HL-60 (cell line): Measurements from ENCODE around the gene CSRNP2.

Experiments
- DNase-seq, 2 experiments: peaks; one replicate each; pipeline ENCODE4 v3.0.0-alpha.2; 2010 to 2020; ENCODE audit warnings: low read depth in 1 of 2, low spot score in 1 of 2
- H3K27ac ChIP-seq: fragments of 250-450 bp; sonication (Bioruptor Pico); replicated peaks from 2 replicates; pipeline ENCODE4 v1.5.1; 2020; ENCODE audit warnings: mild to moderate bottlenecking, moderate library complexity
- H3K27me3 ChIP-seq: fragments of 250-450 bp; sonication (Bioruptor Pico); 2 replicates; pipeline ENCODE4 v1.5.1; 2021; ENCODE audit warnings: mild to moderate bottlenecking, moderate library complexity; ENCODE audit not compliant: insufficient read depth, poor library complexity, severe bottlenecking
- H3K4me3 ChIP-seq: replicated peaks from 2 replicates; pipeline ENCODE4 v1.5.1; 2011; ENCODE audit warnings: mild to moderate bottlenecking, control low read depth, low read length; ENCODE audit not compliant: insufficient read depth
- GABPA ChIP-seq: IDR thresholded peaks from 2 replicates; pipeline ENCODE4 v1.6.1; 2012; ENCODE audit warnings: low read depth
- POLR2AphosphoS5 ChIP-seq: IDR thresholded peaks from 2 replicates; pipeline ENCODE4 v1.6.1; 2012; ENCODE audit warnings: low read depth
- SPI1 ChIP-seq: IDR thresholded peaks from 2 replicates; pipeline ENCODE4 v1.6.1; 2012; ENCODE audit warnings: low read depth, mild to moderate bottlenecking, borderline replicate concordance
- TF ChIP-seq, protein P1 (sequence below): IDR thresholded peaks from 2 replicates; pipeline ENCODE4 v1.6.1; 2012; ENCODE audit warnings: low read depth; ENCODE audit not compliant: insufficient replicate concordance
- TF ChIP-seq, protein P2 (sequence below): IDR thresholded peaks from one replicate; pipeline ENCODE4 v1.5.1; 2011; ENCODE audit warnings: low read length, control low read depth, inconsistent platforms; ENCODE audit not compliant: insufficient read depth

CSRNP2 gene

DNA sequence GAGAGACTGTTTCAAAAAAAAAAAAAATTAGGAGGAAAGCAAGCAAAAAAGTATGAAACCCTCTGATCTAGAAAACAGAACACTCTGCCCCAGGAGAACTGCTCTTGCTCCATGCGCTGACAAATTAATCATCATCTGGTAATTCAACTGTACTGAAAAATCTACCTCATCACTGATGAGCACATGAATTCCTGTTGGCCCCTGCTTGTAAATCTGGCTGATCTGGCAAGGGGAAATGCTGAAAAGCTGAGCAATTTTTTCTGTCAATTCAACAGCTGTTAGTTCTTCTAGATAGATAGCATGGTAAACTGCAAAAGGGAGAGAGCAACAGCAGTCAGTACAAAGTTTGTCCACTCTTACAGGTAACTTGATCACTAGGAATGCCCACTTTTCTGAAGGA is 15.2 kb upstream of the CSRNP2 start:
- DNase-seq: no peak
- Histone ChIP-seq H3K27me3 (no peaks in the 10 kb centered on the region), H3K4me3 (no peak overlapping the region), H3K27ac (no peak overlapping the region)
- TF ChIP-seq SPI1 (no peak), POLR2AphosphoS5 (no peak), GABPA (no peak)
- TF ChIP-seq, protein P1, sequence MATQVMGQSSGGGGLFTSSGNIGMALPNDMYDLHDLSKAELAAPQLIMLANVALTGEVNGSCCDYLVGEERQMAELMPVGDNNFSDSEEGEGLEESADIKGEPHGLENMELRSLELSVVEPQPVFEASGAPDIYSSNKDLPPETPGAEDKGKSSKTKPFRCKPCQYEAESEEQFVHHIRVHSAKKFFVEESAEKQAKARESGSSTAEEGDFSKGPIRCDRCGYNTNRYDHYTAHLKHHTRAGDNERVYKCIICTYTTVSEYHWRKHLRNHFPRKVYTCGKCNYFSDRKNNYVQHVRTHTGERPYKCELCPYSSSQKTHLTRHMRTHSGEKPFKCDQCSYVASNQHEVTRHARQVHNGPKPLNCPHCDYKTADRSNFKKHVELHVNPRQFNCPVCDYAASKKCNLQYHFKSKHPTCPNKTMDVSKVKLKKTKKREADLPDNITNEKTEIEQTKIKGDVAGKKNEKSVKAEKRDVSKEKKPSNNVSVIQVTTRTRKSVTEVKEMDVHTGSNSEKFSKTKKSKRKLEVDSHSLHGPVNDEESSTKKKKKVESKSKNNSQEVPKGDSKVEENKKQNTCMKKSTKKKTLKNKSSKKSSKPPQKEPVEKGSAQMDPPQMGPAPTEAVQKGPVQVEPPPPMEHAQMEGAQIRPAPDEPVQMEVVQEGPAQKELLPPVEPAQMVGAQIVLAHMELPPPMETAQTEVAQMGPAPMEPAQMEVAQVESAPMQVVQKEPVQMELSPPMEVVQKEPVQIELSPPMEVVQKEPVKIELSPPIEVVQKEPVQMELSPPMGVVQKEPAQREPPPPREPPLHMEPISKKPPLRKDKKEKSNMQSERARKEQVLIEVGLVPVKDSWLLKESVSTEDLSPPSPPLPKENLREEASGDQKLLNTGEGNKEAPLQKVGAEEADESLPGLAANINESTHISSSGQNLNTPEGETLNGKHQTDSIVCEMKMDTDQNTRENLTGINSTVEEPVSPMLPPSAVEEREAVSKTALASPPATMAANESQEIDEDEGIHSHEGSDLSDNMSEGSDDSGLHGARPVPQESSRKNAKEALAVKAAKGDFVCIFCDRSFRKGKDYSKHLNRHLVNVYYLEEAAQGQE: no peak
- TF ChIP-seq, protein P2, sequence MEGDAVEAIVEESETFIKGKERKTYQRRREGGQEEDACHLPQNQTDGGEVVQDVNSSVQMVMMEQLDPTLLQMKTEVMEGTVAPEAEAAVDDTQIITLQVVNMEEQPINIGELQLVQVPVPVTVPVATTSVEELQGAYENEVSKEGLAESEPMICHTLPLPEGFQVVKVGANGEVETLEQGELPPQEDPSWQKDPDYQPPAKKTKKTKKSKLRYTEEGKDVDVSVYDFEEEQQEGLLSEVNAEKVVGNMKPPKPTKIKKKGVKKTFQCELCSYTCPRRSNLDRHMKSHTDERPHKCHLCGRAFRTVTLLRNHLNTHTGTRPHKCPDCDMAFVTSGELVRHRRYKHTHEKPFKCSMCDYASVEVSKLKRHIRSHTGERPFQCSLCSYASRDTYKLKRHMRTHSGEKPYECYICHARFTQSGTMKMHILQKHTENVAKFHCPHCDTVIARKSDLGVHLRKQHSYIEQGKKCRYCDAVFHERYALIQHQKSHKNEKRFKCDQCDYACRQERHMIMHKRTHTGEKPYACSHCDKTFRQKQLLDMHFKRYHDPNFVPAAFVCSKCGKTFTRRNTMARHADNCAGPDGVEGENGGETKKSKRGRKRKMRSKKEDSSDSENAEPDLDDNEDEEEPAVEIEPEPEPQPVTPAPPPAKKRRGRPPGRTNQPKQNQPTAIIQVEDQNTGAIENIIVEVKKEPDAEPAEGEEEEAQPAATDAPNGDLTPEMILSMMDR: no peak

DNA sequence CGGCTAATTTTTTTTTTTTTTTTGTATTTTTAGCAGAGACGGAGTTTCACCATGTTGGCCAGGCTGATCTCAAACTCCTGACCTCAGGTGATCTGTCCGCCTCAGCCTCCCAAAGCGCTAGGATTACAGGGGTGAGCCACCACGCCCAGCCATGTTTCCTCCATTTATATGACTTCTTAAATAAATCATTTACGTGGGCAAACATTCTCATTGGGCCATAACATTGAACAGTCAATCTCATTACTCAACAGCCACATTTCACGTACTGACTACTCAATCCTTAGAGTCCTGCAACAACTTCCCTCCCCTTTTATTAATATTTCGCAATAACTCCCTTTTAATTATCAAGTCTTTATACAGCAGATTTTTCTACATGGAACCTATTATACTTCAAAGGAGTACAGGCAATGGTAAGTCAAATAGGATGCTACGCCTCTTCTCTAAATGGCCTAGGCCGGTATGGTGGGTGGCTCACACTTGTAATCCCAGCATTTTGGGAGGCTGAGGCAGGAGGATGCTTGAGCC is 7.4 kb upstream of the CSRNP2 start:
- Histone ChIP-seq H3K27ac (no peak overlapping the region), H3K4me3 (no peak overlapping the region), H3K27me3 (no peaks in the 10 kb centered on the region)
- TF ChIP-seq POLR2AphosphoS5 (no peak), SPI1 (no peak), GABPA (no peak)
- TF ChIP-seq, protein P2: no peak
- TF ChIP-seq, protein P1: no peak
- no peak for DNase-seq

DNA sequence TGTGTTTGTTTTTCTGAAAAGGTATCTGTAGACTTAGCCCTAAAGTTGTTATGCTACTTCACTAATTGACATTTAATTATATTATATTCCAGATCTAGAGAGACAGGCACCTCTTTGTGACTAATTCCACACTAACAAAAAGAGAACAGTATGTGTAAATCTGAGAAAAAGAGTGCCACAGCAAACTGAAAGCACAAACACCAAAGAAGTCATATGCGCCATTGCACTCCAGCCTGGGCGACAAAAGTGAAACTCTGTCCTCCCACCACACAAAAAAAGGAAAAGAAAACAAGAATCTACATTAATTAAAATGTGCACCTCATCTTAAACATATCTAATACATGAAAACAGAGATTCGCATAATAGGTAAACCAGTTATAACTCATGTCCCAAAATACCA is 4.4 kb upstream of the CSRNP2 start:
- H3K4me3 ChIP-seq: no peak overlapping the region
- DNase-seq: no peak
- TF ChIP-seq SPI1 (no peak), GABPA (no peak), POLR2AphosphoS5 (no peak)
- TF ChIP-seq, protein P2: no peak
- TF ChIP-seq, protein P1: no peak

More for the DNA sequence above, 4.4 kb upstream of the CSRNP2 start:
- no peaks in the 10 kb centered on the region for H3K27me3 ChIP-seq
- H3K27ac ChIP-seq: no peak overlapping the region
